Upper lobe of left lung (tissue), 6 donors: ENCODE results near the gene B4GALNT3. TPM values are rescaled to one million over a fixed set of nuclear protein-coding genes. Genes with fewer than 3 reads are reported as not detected.

ENCODE experiments used
- ATAC-seq, 2 donors: fragments of 200-7000 bp; cut with Tn5 transposase; one replicate each; pipeline ENCODE4 v1.9.1; 2022; ENCODE audit warnings: mild to moderate bottlenecking in 2 of 2, moderate library complexity in 2 of 2; ENCODE audit not compliant: low FRiP score in 2 of 2
- DNase-seq, 2 donors: peaks; one replicate each; pipeline ENCODE4 v3.0.0-alpha.2; 2019 to 2020
- H3K27ac ChIP-seq, 4 donors: fragments of 200-600 bp; sonication (generic); one replicate each; pipeline ENCODE4 v1.5.1; 2016 to 2019
- H3K27me3 ChIP-seq, 4 donors: fragments of 200-600 bp; sonication (generic); one replicate each; pipeline ENCODE4 v1.5.1; 2017 to 2019
- H3K36me3 ChIP-seq, 4 donors: fragments of 200-600 bp; sonication (generic); one replicate each; pipeline ENCODE4 v1.5.1; 2016 to 2019
- H3K4me1 ChIP-seq, 4 donors: fragments of 200-600 bp; sonication (generic); one replicate each; pipeline ENCODE4 v1.5.1; 2018 to 2019
- H3K4me3 ChIP-seq, 4 donors: fragments of 200-600 bp; sonication (generic); one replicate each; pipeline ENCODE4 v1.5.1; 2017 to 2019; ENCODE audit warnings: mild to moderate bottlenecking in 2 of 4, moderate library complexity in 1 of 4
- H3K9me3 ChIP-seq, 4 donors: fragments of 200-600 bp; sonication (generic); one replicate each; pipeline ENCODE4 v1.5.1; 2018 to 2019
- CTCF ChIP-seq, 6 experiments: fragments of 450-650 bp in 4 of 6; fragments of 200-600 bp in 2 of 6; sonication (generic) in 2 of 6; IDR thresholded peaks; one replicate each; pipeline ENCODE4 v1.5.1; 2016 to 2019; ENCODE audit warnings: antibody characterized with exemption in 6 of 6
- EP300 ChIP-seq, 4 donors: sonication (generic); formaldehyde crosslinking; IDR thresholded peaks; one replicate each; pipeline ENCODE4 v1.5.1; 2017; ENCODE audit warnings: antibody characterized with exemption in 4 of 4, control low read depth in 2 of 4
- POLR2A ChIP-seq, 4 donors: fragments of 450-650 bp; IDR thresholded peaks; one replicate each; pipeline ENCODE4 v1.5.1; 2016 to 2017; ENCODE audit warnings: antibody characterized with exemption in 4 of 4, mild to moderate bottlenecking in 2 of 4
- POLR2AphosphoS5 ChIP-seq, 2 donors: sonication (generic); formaldehyde crosslinking; IDR thresholded peaks; one replicate each; pipeline ENCODE4 v1.5.1; 2017; ENCODE audit warnings: antibody characterized with exemption in 2 of 2
- WGBS, 2 donors: methylation state at CpG; one replicate each; pipeline ENCODE4 v1.1.5; 2017 to 2018; 5-methylcytosine and 5-hydroxymethylcytosine counted together
- total RNA-seq, 6 donors: library from RNA; depleted of rRNA in 4 of 6; stranded (reverse); fragments of >200 nt in 4 of 6; gene quantifications; one replicate each; pipeline versions ENCODE4 v1.1.0 to v1.2.1, GENCODE V29; 2016 to 2021
- donor health status: DM: no; HTN: no; CAD: no; lungs with moderate emphysema.
- donor health status: DM: no; HTN: yes; CAD: no; lungs with severe emphysema.

B4GALNT3 gene
- total RNA-seq, 6 donors from 2014 or later, result 22.2 to 36.0 (median 26.9) TPM

GRCh38 chr12:455821-456220 lies 3.9 kb upstream of the B4GALNT3 start:
- Histone ChIP-seq H3K27ac (no peak overlapping the region), H3K36me3 (no peaks in the 10 kb centered on the region), H3K4me1 (peaks cover 6 to 21% (median 11%) of the 10 kb centered on the region in 4 donors), H3K9me3 (no peaks in the 10 kb centered on the region), H3K4me3 (no peak overlapping the region), H3K27me3 (peaks cover 0 to 17% (median 8%) of the 10 kb centered on the region in 4 donors)
- ATAC-seq (no peak), DNase-seq (no peak)
- 68 to 70% methylated on average over 2 of the region's 2 CpGs for WGBS, 2 donors
- TF ChIP-seq POLR2AphosphoS5 (IDR thresholded peaks at IDR 0.05) (no peak), EP300 (IDR thresholded peaks at IDR 0.05) (no peak), CTCF (IDR thresholded peaks at IDR 0.05) (no peak), POLR2A (IDR thresholded peaks at IDR 0.05) (no peak)

GRCh38 chr12:457676-458075 lies 2.1 kb upstream of the B4GALNT3 start:
- H3K4me1 ChIP-seq, result peaks cover 9 to 24% (median 15%) of the 10 kb centered on the region in 4 donors
- no peak overlapping the region for H3K4me3 ChIP-seq
- H3K27me3 ChIP-seq, result peaks cover 0 to 18% (median 9%) of the 10 kb centered on the region in 4 donors
- DNase-seq (no peak), ATAC-seq (no peak)
- 72 to 74% methylated on average over 4 of the region's 4 CpGs for WGBS, 2 donors
- no peaks in the 10 kb centered on the region for H3K36me3 ChIP-seq
- no peak for TF ChIP-seq POLR2AphosphoS5 (IDR thresholded peaks at IDR 0.05)
- TF ChIP-seq EP300 (IDR thresholded peaks at IDR 0.05), result no peak
- no peak for TF ChIP-seq CTCF (IDR thresholded peaks at IDR 0.05)
- no peak for TF ChIP-seq POLR2A (IDR thresholded peaks at IDR 0.05)
- no peak overlapping the region for H3K27ac ChIP-seq
- no peaks in the 10 kb centered on the region for H3K9me3 ChIP-seq

GRCh38 chr12:459050-459429 lies 699 bp upstream of the B4GALNT3 start:
- DNase-seq, result peak in 1 of 2 donors; percentile 28
- H3K27ac ChIP-seq, result peak overlapping the region; percentile 31 to 71 (median 54)
- no peaks in the 10 kb centered on the region for H3K9me3 ChIP-seq
- peak in 1 of 2 donors; percentile 2 for ATAC-seq
- H3K4me1 ChIP-seq, result peaks cover 9 to 24% (median 15%) of the 10 kb centered on the region in 4 donors
- WGBS, 2 donors, result 40 to 60% methylated on average over 5 of the region's 5 CpGs
- peaks cover 0 to 18% (median 9%) of the 10 kb centered on the region in 4 donors for H3K27me3 ChIP-seq
- no peak for TF ChIP-seq POLR2AphosphoS5 (IDR thresholded peaks at IDR 0.05)
- TF ChIP-seq CTCF (IDR thresholded peaks at IDR 0.05), result no peak
- TF ChIP-seq POLR2A (IDR thresholded peaks at IDR 0.05), result no peak
- no peak for TF ChIP-seq EP300 (IDR thresholded peaks at IDR 0.05)
- peak overlapping the region in 3 of 4 donors; percentile 64 to 70 (median 65) for H3K4me3 ChIP-seq
- no peaks in the 10 kb centered on the region for H3K36me3 ChIP-seq

GRCh38 chr12:460261-461230 lies 807 bp downstream of the B4GALNT3 start:
- Histone ChIP-seq H3K27ac (peak overlapping the region in 2 of 4 donors; percentile 58 to 71), H3K36me3 (no peaks in the 10 kb centered on the region), H3K4me1 (peaks cover 9 to 24% (median 18%) of the 10 kb centered on the region in 4 donors), H3K9me3 (no peaks in the 10 kb centered on the region), H3K27me3 (peaks cover 0 to 18% (median 9%) of the 10 kb centered on the region in 4 donors), H3K4me3 (peak overlapping the region; percentile 15 to 70 (median 64))
- DNase-seq, result peak; percentile 27 to 87
- TF ChIP-seq POLR2AphosphoS5 (IDR thresholded peaks at IDR 0.05), result no peak
- TF ChIP-seq POLR2A (IDR thresholded peaks at IDR 0.05), result no peak
- no peak for TF ChIP-seq CTCF (IDR thresholded peaks at IDR 0.05)
- TF ChIP-seq EP300 (IDR thresholded peaks at IDR 0.05), result no peak
- ATAC-seq, result peak in 1 of 2 donors; percentile 34
- 7 to 9% methylated on average over 47 to 63 of the region's 109 CpGs for WGBS, 2 donors
